RPMI8226 (cell line): ENCODE results near the gene SPTLC2.
"Not testable (repeated sequence)": the region's sequence is repeated elsewhere in the genome, so short reads cannot be mapped to it uniquely, and the experiment has no call there.

Source experiments
- DNase-seq: peaks from one replicate; pipeline ENCODE4 v3.0.0-alpha.2; 2015

The SPTLC2 gene

GRCh38 chr14:77622366-77622961, 6.0 kb upstream of the SPTLC2 start:
- no peak for DNase-seq

GRCh38 chr14:77620222-77620870, 3.9 kb upstream of the SPTLC2 start:
- no peak for DNase-seq

- DNase-seq, result no peak
Measured at GRCh38 chr14:77618381-77618970, 2.0 kb upstream of the SPTLC2 start.

- DNase-seq, result no peak
Measured at GRCh38 chr14:77616133-77616453, 344 bp downstream of the SPTLC2 start.

GRCh38 chr14:77615361-77616132, 890 bp downstream of the SPTLC2 start:
- DNase-seq, result no peak

GRCh38 chr14:77613201-77613600, 3.2 kb downstream of the SPTLC2 start:
- DNase-seq, result no peak

- DNase-seq, result no peak
Measured at GRCh38 chr14:77612011-77612620, 4.3 kb downstream of the SPTLC2 start.

- no peak for DNase-seq
Measured at GRCh38 chr14:77610553-77610952, 5.9 kb downstream of the SPTLC2 start.

GRCh38 chr14:77609922-77610321, 6.5 kb downstream of the SPTLC2 start:
- DNase-seq, result no peak

- no peak for DNase-seq
Measured at GRCh38 chr14:77607741-77608302, 8.6 kb downstream of the SPTLC2 start.

GRCh38 chr14:77605392-77605972, 11.0 kb downstream of the SPTLC2 start:
- DNase-seq, result no peak

GRCh38 chr14:77603654-77604255, 12.7 kb downstream of the SPTLC2 start:
- DNase-seq, result no peak

GRCh38 chr14:77603031-77603430, 13.4 kb downstream of the SPTLC2 start:
- DNase-seq, result no peak

- no peak for DNase-seq
Measured at GRCh38 chr14:77601846-77602619, 14.4 kb downstream of the SPTLC2 start.

- DNase-seq, result no peak
Measured at GRCh38 chr14:77599889-77600288, 16.5 kb downstream of the SPTLC2 start.

GRCh38 chr14:77598366-77599070, 17.9 kb downstream of the SPTLC2 start:
- DNase-seq, result peak; percentile 76

- peak; percentile 23 for DNase-seq
Measured at GRCh38 chr14:77593501-77593961, 22.9 kb downstream of the SPTLC2 start.

GRCh38 chr14:77590845-77591485, 25.5 kb downstream of the SPTLC2 start:
- no peak for DNase-seq

- DNase-seq, result no peak
Measured at GRCh38 chr14:77589099-77589498, 27.3 kb downstream of the SPTLC2 start.

- DNase-seq, result not testable (repeated sequence)
Measured at GRCh38 chr14:77588411-77589025, 27.9 kb downstream of the SPTLC2 start.
